HepG2 (cell line): ENCODE results near the gene PIEZO2. TPM values are rescaled to one million over a fixed set of nuclear protein-coding genes. Genes with fewer than 3 reads are reported as not detected.

Experiments used
- AHR ChIP-seq: IDR thresholded peaks from 2 replicates; pipeline ENCODE4 v1.6.1; 2018; ENCODE audit warnings: missing genetic modification reagents, missing compliant biosample characterization
- ATM ChIP-seq: fragments of 450-650 bp; IDR thresholded peaks from 2 replicates; pipeline ENCODE4 v1.7.1; 2017; ENCODE audit warnings: mild to moderate bottlenecking, borderline replicate concordance
- CEBPG ChIP-seq: IDR thresholded peaks from 2 replicates; pipeline ENCODE4 v1.6.1; 2016
- CHD4 ChIP-seq: fragments of 200-600 bp; sonication (generic); IDR thresholded peaks from 2 replicates; pipeline ENCODE4 v1.7.0; 2017; ENCODE audit warnings: mild to moderate bottlenecking, low read length, borderline replicate concordance
- ELF1 ChIP-seq: sonication (generic); formaldehyde crosslinking; IDR thresholded peaks from 2 replicates; pipeline ENCODE4 v1.4.0; 2020; ENCODE audit warnings: missing genetic modification reagents
- ELK4 ChIP-seq: sonication (generic); formaldehyde crosslinking; IDR thresholded peaks from 2 replicates; pipeline ENCODE4 v1.9.0; 2021; ENCODE audit warnings: missing genetic modification reagents, borderline replicate concordance
- FOXA3 ChIP-seq: IDR thresholded peaks from 2 replicates; pipeline ENCODE4 v1.6.1; 2016; ENCODE audit warnings: missing genetic modification reagents, missing compliant biosample characterization
- FOXO1 ChIP-seq: sonication (generic); formaldehyde crosslinking; IDR thresholded peaks from 2 replicates; pipeline ENCODE4 v1.4.0; 2020; ENCODE audit warnings: missing genetic modification reagents
- GLMP ChIP-seq: sonication (generic); formaldehyde crosslinking; IDR thresholded peaks from 2 replicates; pipeline ENCODE4 v1.9.0; 2021; ENCODE audit warnings: missing genetic modification reagents, mild to moderate bottlenecking, borderline replicate concordance
- HNF4A ChIP-seq: sonication (generic); formaldehyde crosslinking; IDR thresholded peaks from 2 replicates; pipeline ENCODE4 v1.4.0; 2020; ENCODE audit warnings: missing genetic modification reagents
- JDP2 ChIP-seq: sonication (generic); formaldehyde crosslinking; IDR thresholded peaks from 2 replicates; pipeline ENCODE4 v1.8.1; 2022; ENCODE audit warnings: missing genetic modification reagents, borderline replicate concordance
- LBX2 ChIP-seq: sonication (generic); formaldehyde crosslinking; IDR thresholded peaks from 2 replicates; pipeline ENCODE4 v1.5.0; 2020; ENCODE audit warnings: missing genetic modification reagents, mild to moderate bottlenecking, borderline replicate concordance
- MTF1 ChIP-seq: sonication (generic); formaldehyde crosslinking; IDR thresholded peaks from 2 replicates; pipeline ENCODE4 v1.5.0; 2020; ENCODE audit warnings: missing genetic modification reagents
- MXD1 ChIP-seq: sonication (generic); formaldehyde crosslinking; IDR thresholded peaks from 2 replicates; pipeline ENCODE4 v1.4.0; 2020; ENCODE audit warnings: mild to moderate bottlenecking, missing genetic modification reagents
- MYNN ChIP-seq: sonication (generic); formaldehyde crosslinking; IDR thresholded peaks from 2 replicates; pipeline ENCODE4 v1.4.0; 2020; ENCODE audit warnings: mild to moderate bottlenecking, low read depth, missing genetic modification reagents
- ONECUT2 ChIP-seq: sonication (generic); formaldehyde crosslinking; IDR thresholded peaks from 2 replicates; pipeline ENCODE4 v1.4.0; 2020; ENCODE audit warnings: missing genetic modification reagents
- RARA ChIP-seq: IDR thresholded peaks from 2 replicates; pipeline ENCODE4 v1.6.1; 2016; ENCODE audit warnings: missing genetic modification reagents, missing compliant biosample characterization
- SOX5 ChIP-seq: IDR thresholded peaks from 2 replicates; pipeline ENCODE4 v1.6.1; 2016; ENCODE audit warnings: borderline replicate concordance
- TERF1 ChIP-seq: sonication (generic); formaldehyde crosslinking; IDR thresholded peaks from 2 replicates; pipeline ENCODE4 v1.8.0; 2022; ENCODE audit warnings: mild to moderate bottlenecking, missing genetic modification reagents, moderate library complexity
- ZBTB20 ChIP-seq: sonication (generic); formaldehyde crosslinking; IDR thresholded peaks from 2 replicates; pipeline ENCODE4 v1.8.1; 2023; ENCODE audit warnings: missing genetic modification reagents, low read depth, mild to moderate bottlenecking, borderline replicate concordance
- ZNF260 ChIP-seq: sonication (generic); formaldehyde crosslinking; IDR thresholded peaks from 2 replicates; pipeline ENCODE4 v1.4.0; 2020; ENCODE audit warnings: missing genetic modification reagents, low read depth, mild to moderate bottlenecking, borderline replicate concordance
- ZNF329 ChIP-seq: sonication (generic); formaldehyde crosslinking; IDR thresholded peaks from 2 replicates; pipeline ENCODE4 v1.9.0; 2021; ENCODE audit warnings: low read depth, mild to moderate bottlenecking, missing genetic modification reagents
- ZNF468 ChIP-seq: sonication (generic); formaldehyde crosslinking; IDR thresholded peaks from 2 replicates; pipeline ENCODE4 v1.8.0; 2022; ENCODE audit warnings: mild to moderate bottlenecking, moderate library complexity, missing genetic modification reagents
- ZNF672 ChIP-seq: sonication (generic); formaldehyde crosslinking; IDR thresholded peaks from 2 replicates; pipeline ENCODE4 v1.8.1; 2022; ENCODE audit warnings: missing genetic modification reagents
- ZNF776 ChIP-seq: sonication (generic); formaldehyde crosslinking; IDR thresholded peaks from 2 replicates; pipeline ENCODE4 v1.4.0; 2020; ENCODE audit warnings: mild to moderate bottlenecking, missing genetic modification reagents
- ZNF883 ChIP-seq: sonication (generic); formaldehyde crosslinking; IDR thresholded peaks from 2 replicates; pipeline ENCODE4 v1.5.1; 2020; ENCODE audit warnings: mild to moderate bottlenecking, missing genetic modification reagents; ENCODE audit errors: not compliant biosample characterization
- ZNF891 ChIP-seq: sonication (generic); formaldehyde crosslinking; IDR thresholded peaks from 2 replicates; pipeline ENCODE4 v1.5.0; 2020; ENCODE audit warnings: mild to moderate bottlenecking, missing genetic modification reagents
- polyA plus RNA-seq, 8 experiments: library from polyadenylated mRNA; depleted of rRNA in 3 of 8; stranded (reverse) in 7 of 8; unstranded in 1 of 8; fragments of >200 nt; fragmentation: Illumina TruSeq in 4 of 8; extraction: Trizol in 4 of 8; gene quantifications; 2 replicates each; pipeline versions ENCODE4 v1.2.1 to v1.2.3, GENCODE V29; 2011 to 2016; ENCODE audit warnings: low read depth in 4 of 8, missing spikeins in 1 of 8, mixed read lengths in 1 of 8; ENCODE audit not compliant: insufficient read depth in 1 of 8
- total RNA-seq, 5 experiments: library from RNA; depleted of rRNA; stranded (reverse); fragments of >200 nt; fragmentation: Illumina TruSeq; extraction: Trizol; gene quantifications; 2 replicates each; pipeline ENCODE4 v1.2.3, GENCODE V29; 2016; ENCODE audit warnings: low read depth in 1 of 5

PIEZO2 gene
- total and polyA plus RNA-seq, 2 of the 13 experiments (the other 11 are each of a cell fraction or from before 2014, with no cell fraction given): 15.2 to 27.2 TPM

- TF ChIP-seq ATM (no peak), ZNF260 (CRISPR knock-in tag) (no peak), HNF4A (CRISPR knock-in tag) (peak; percentile 60), MTF1 (CRISPR knock-in tag) (no peak), RARA (peak; percentile 44; the same call in 1 of the 2 replicates), FOXA3 (CRISPR knock-in tag) (no peak), ZNF883 (CRISPR knock-in tag) (no peak), ZBTB20 (CRISPR knock-in tag) (no peak), MXD1 (CRISPR knock-in tag) (no peak), SOX5 (CRISPR knock-in tag) (peak; percentile 58; the same call in 1 of the 2 replicates), MYNN (no peak), ONECUT2 (CRISPR knock-in tag) (no peak), LBX2 (CRISPR knock-in tag) (no peak), ZNF672 (CRISPR knock-in tag) (no peak), ZNF468 (CRISPR knock-in tag) (no peak), TERF1 (CRISPR knock-in tag) (no peak), CEBPG (peak; percentile 8; the same call in 1 of the 2 replicates), FOXO1 (CRISPR knock-in tag) (no peak), ZNF776 (CRISPR knock-in tag) (no peak), AHR (no peak), GLMP (CRISPR knock-in tag) (no peak), ZNF891 (CRISPR knock-in tag) (no peak), ELF1 (no peak), CHD4 (no peak), ZNF329 (no peak), JDP2 (CRISPR knock-in tag) (no peak), ELK4 (CRISPR knock-in tag) (no peak)
Observed at GRCh38 chr18:10912790-10913545, 236.4 kb downstream of the PIEZO2 start (continued).
